Ovary (tissue), 9 donors: ENCODE measurements around the gene ADAMTS2. TPM values are rescaled to one million over a fixed set of nuclear protein-coding genes. Genes with fewer than 3 reads are reported as not detected.
A peak's percentile ranks its signal among the peaks of the same experiment; 100 is the strongest.

Source experiments
- DNase-seq, 5 donors: peaks; one replicate each; pipeline ENCODE4 v3.0.0-alpha.2; 2019 to 2020
- H3K27ac ChIP-seq, 2 donors: fragments of 200-600 bp; one replicate each; pipeline versions ENCODE4 v1.5.1 to v1.8.0; 2019 to 2022
- H3K27me3 ChIP-seq: fragments of 200-600 bp; one replicate; pipeline ENCODE4 v1.8.0; 2022
- H3K36me3 ChIP-seq: fragments of 200-600 bp; sonication (generic); one replicate; pipeline ENCODE4 v1.5.1; 2019
- H3K4me1 ChIP-seq: one replicate; pipeline ENCODE4 v1.8.1; 2013; ENCODE audit warnings: mild to moderate bottlenecking, moderate library complexity; ENCODE audit not compliant: insufficient read depth
- H3K4me3 ChIP-seq: fragments of 200-600 bp; sonication (generic); one replicate; pipeline ENCODE4 v1.5.1; 2017
- H3K9me3 ChIP-seq, 2 donors: fragments of 200-600 bp in 1 of 2; sonication (generic) in 1 of 2; one replicate each; pipeline versions ENCODE4 v1.5.1 to v1.8.1; 2013 to 2019; ENCODE audit warnings: mild to moderate bottlenecking in 1 of 2, moderate library complexity in 1 of 2
- CTCF ChIP-seq, 3 donors: fragments of 450-650 bp in 2 of 3; fragments of 200-600 bp in 1 of 3; IDR thresholded peaks; one replicate each; pipeline versions ENCODE4 v1.5.1 to v1.8.0; 2016 to 2022; ENCODE audit warnings: antibody characterized with exemption in 3 of 3, mild to moderate bottlenecking in 1 of 3
- EP300 ChIP-seq: sonication (generic); formaldehyde crosslinking; IDR thresholded peaks from one replicate; pipeline ENCODE4 v1.6.1; 2017; ENCODE audit warnings: antibody characterized with exemption
- POLR2A ChIP-seq: fragments of 450-650 bp; IDR thresholded peaks from one replicate; pipeline ENCODE4 v1.6.1; 2017; ENCODE audit warnings: antibody characterized with exemption, mild to moderate bottlenecking, moderate library complexity
- WGBS, 3 donors: extraction: QIAGEN DNeasy Blood & Tissue Kit in 1 of 3; methylation state at CpG; one replicate each; pipeline versions ENCODE4 v1.1.5 to v1.1.7; 2013 to 2017; 5-methylcytosine and 5-hydroxymethylcytosine counted together
- intact Hi-C, 4 donors: fragments of 100-400 bp; cut with DNase I; formaldehyde crosslinking; loops; one replicate each; pipeline versions ENCODE4 v1.11.0 to v1.15.1; 2022 to 2023
- polyA plus RNA-seq, 2 donors: library from polyadenylated mRNA; stranded (reverse); fragments of 200-250 nt in 1 of 2; fragments of 350-450 nt in 1 of 2; fragmentation: Illumina TruSeq in 1 of 2; extraction: RNeasy Lipid Tissue Mini Kit (QIAGEN cat#74804) in 1 of 2; gene quantifications; one replicate each; pipeline ENCODE4 v1.2.3, GENCODE V29; 2013 to 2014
- total RNA-seq, 7 donors: library from RNA; depleted of rRNA in 2 of 7; stranded (reverse); fragments of >200 nt in 2 of 7; fragmentation: NEBNext Ultra II Directional in 3 of 7; extraction: Animal tissue kit (Norgen Biotek cat#: 25700) in 3 of 7; gene quantifications; one replicate each; pipeline versions ENCODE4 v1.1.0 to v1.2.4, GENCODE V29; 2016 to 2023
- donor health status: DM: no; HTN: no; CAD: no; lungs with moderate emphysema.
- donor health status: DM: no; HTN: no; CAD: no.
- donor health status: Bipolar disorder and iron deficiency.
- donor health status: DM: yes; HTN: yes; CAD: no.
- donor health status: DM: no; HTN: no; CAD: no.
- donor health status: DM: yes; HTN: yes; CAD: no.

ADAMTS2 gene
- total and polyA plus RNA-seq, 9 donors = 7.9 to 31.8 (median 11.5) TPM

GRCh38 chr5:179278119-179278518 lies 67.1 kb downstream of the ADAMTS2 start:
- peak overlapping the region in 1 of 2 donors; percentile 36 for H3K27ac ChIP-seq
- H3K4me3 ChIP-seq = no peak overlapping the region
- TF ChIP-seq POLR2A = no peak
- no peak for TF ChIP-seq CTCF (IDR thresholded peaks at IDR 0.05)
- TF ChIP-seq EP300 = no peak
- no peaks in the 10 kb centered on the region for H3K27me3 ChIP-seq
- intact Hi-C loops = no loop called here
- H3K36me3 ChIP-seq = no peaks in the 10 kb centered on the region
- no peaks in the 10 kb centered on the region for H3K9me3 ChIP-seq
- DNase-seq = peak in 1 of 5 donors; percentile 34
- H3K4me1 ChIP-seq = peaks cover 38% of the 10 kb centered on the region
- 29 to 48% (median 38%) methylated on average over 8 to 10 of the region's 10 CpGs for WGBS, 3 donors

GRCh38 chr5:179276838-179277395 lies 68.3 kb downstream of the ADAMTS2 start:
- Histone ChIP-seq H3K27ac (peak overlapping the region; percentile 52 to 78), H3K36me3 (no peaks in the 10 kb centered on the region), H3K4me3 (no peak overlapping the region), H3K9me3 (no peaks in the 10 kb centered on the region), H3K27me3 (no peaks in the 10 kb centered on the region), H3K4me1 (peaks cover 46% of the 10 kb centered on the region)
- WGBS, 3 donors = 85 to 91% (median 88%) methylated on average over 17 of the region's 17 CpGs
- intact Hi-C loops = no loop called here
- no peak for TF ChIP-seq EP300
- no peak for TF ChIP-seq CTCF (IDR thresholded peaks at IDR 0.05)
- TF ChIP-seq POLR2A = no peak
- peak in 3 of 5 donors; percentile 46 to 52 (median 51) for DNase-seq

GRCh38 chr5:179275941-179276837 lies 69.1 kb downstream of the ADAMTS2 start:
- WGBS, 3 donors = 33 to 37% (median 34%) methylated on average over 23 of the region's 23 CpGs
- Histone ChIP-seq H3K27me3 (no peaks in the 10 kb centered on the region), H3K9me3 (no peaks in the 10 kb centered on the region), H3K4me3 (no peak overlapping the region), H3K36me3 (no peaks in the 10 kb centered on the region), H3K27ac (peak overlapping the region; percentile 70 to 78), H3K4me1 (peaks cover 48% of the 10 kb centered on the region)
- intact Hi-C loops = no loop called here
- DNase-seq = peak; percentile 89 to 94 (median 92)
- TF ChIP-seq EP300 = no peak
- no peak for TF ChIP-seq POLR2A
- TF ChIP-seq CTCF (IDR thresholded peaks at IDR 0.05) = no peak

- WGBS, 3 donors = 21 to 43% (median 23%) methylated on average over 15 of the region's 15 CpGs
- Histone ChIP-seq H3K4me1 (peaks cover 52% of the 10 kb centered on the region), H3K9me3 (no peaks in the 10 kb centered on the region), H3K27ac (peak overlapping the region; percentile 70 to 78), H3K36me3 (no peaks in the 10 kb centered on the region), H3K27me3 (no peaks in the 10 kb centered on the region), H3K4me3 (no peak overlapping the region)
- peak in 2 of 5 donors; percentile 61 to 70 for DNase-seq
- intact Hi-C loops = no loop called here
- TF ChIP-seq EP300 (no peak), POLR2A (no peak), CTCF (IDR thresholded peaks at IDR 0.05) (peak in 1 of 3 donors; percentile 5)
Observed at GRCh38 chr5:179275381-179275878, 69.8 kb downstream of the ADAMTS2 start.
